Measurements from ENCODE around the gene ZBTB16.

- TF ChIP-seq, protein P1, sequence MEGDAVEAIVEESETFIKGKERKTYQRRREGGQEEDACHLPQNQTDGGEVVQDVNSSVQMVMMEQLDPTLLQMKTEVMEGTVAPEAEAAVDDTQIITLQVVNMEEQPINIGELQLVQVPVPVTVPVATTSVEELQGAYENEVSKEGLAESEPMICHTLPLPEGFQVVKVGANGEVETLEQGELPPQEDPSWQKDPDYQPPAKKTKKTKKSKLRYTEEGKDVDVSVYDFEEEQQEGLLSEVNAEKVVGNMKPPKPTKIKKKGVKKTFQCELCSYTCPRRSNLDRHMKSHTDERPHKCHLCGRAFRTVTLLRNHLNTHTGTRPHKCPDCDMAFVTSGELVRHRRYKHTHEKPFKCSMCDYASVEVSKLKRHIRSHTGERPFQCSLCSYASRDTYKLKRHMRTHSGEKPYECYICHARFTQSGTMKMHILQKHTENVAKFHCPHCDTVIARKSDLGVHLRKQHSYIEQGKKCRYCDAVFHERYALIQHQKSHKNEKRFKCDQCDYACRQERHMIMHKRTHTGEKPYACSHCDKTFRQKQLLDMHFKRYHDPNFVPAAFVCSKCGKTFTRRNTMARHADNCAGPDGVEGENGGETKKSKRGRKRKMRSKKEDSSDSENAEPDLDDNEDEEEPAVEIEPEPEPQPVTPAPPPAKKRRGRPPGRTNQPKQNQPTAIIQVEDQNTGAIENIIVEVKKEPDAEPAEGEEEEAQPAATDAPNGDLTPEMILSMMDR (IDR thresholded peaks at IDR 0.05; ENCODE audit: extremely low read depth in 1 of 2, insufficient read depth in 1 of 2, low read depth in 1 of 2, low read length in 2 of 2): no peak
- TF ChIP-seq EZH2 (IDR thresholded peaks at IDR 0.05; ENCODE audit: borderline replicate concordance, low read depth, low read length, severe bottlenecking) (no peak), GATA2 (IDR thresholded peaks at IDR 0.05; ENCODE audit: insufficient read depth, insufficient read length, low read depth, low read length) (no peak), FOS (IDR thresholded peaks at IDR 0.05; ENCODE audit: borderline replicate concordance, insufficient read depth, low read length) (no peak), POLR2A (IDR thresholded peaks at IDR 0.05; ENCODE audit: low read depth, low read length) (no peak), POLR2AphosphoS5 (IDR thresholded peaks at IDR 0.05; ENCODE audit: insufficient read depth, low read depth, low read length) (no peak)
These were observed 205.8 kb downstream of the ZBTB16 start for GRCh38 chr11:114265122-114265878.

Measured in endothelial cell of umbilical vein (primary cell).